Upper lobe of right lung (tissue), 1 donor: ENCODE results near the gene EPAS1. TPM values are rescaled to one million over a fixed set of nuclear protein-coding genes. Genes with fewer than 3 reads are reported as not detected.

ENCODE experiments used
- ATAC-seq: fragments of 200-7000 bp; cut with Tn5 transposase; one replicate; pipeline ENCODE4 v1.9.1; 2020; ENCODE audit warnings: mild to moderate bottlenecking, moderate library complexity
- DNase-seq: peaks from one replicate; pipeline ENCODE4 v3.0.0-alpha.2; 2020
- H3K27ac ChIP-seq: fragments of 200-600 bp; one replicate; pipeline ENCODE4 v1.8.0; 2022
- H3K27me3 ChIP-seq: fragments of 200-600 bp; one replicate; pipeline ENCODE4 v1.8.0; 2022; ENCODE audit warnings: mild to moderate bottlenecking
- H3K36me3 ChIP-seq: fragments of 200-600 bp; one replicate; pipeline ENCODE4 v1.8.0; 2022
- H3K4me1 ChIP-seq: fragments of 200-600 bp; one replicate; pipeline ENCODE4 v1.8.0; 2022
- H3K4me3 ChIP-seq: fragments of 200-600 bp; one replicate; pipeline ENCODE4 v1.8.0; 2022; ENCODE audit warnings: mild to moderate bottlenecking
- H3K9me3 ChIP-seq: fragments of 200-600 bp; one replicate; pipeline ENCODE4 v1.8.0; 2022
- CTCF ChIP-seq: fragments of 200-600 bp; IDR thresholded peaks from one replicate; pipeline ENCODE4 v1.8.0; 2022; ENCODE audit warnings: antibody characterized with exemption
- intact Hi-C: fragments of 100-400 bp; cut with DNase I; formaldehyde crosslinking; loops from one replicate; pipeline ENCODE4 v1.11.0; 2022
- total RNA-seq: library from RNA; stranded (reverse); fragmentation: NEBNext Ultra II Directional; extraction: Animal tissue kit (Norgen Biotek cat#: 25700); gene quantifications from one replicate; pipeline ENCODE4 v1.2.1, GENCODE V29; 2021
- donor health status: DM: no; HTN: yes; CAD: no; lungs with severe emphysema.

The EPAS1 gene
- total RNA-seq, 1 donor from 2014 or later, result 1,593 TPM

- peaks cover 94% of the 10 kb centered on the region for H3K4me1 ChIP-seq
- no peaks in the 10 kb centered on the region for H3K27me3 ChIP-seq
- TF ChIP-seq CTCF, result no peak
- H3K4me3 ChIP-seq, result no peak overlapping the region
- intact Hi-C loops, result no loop called here
- no peaks in the 10 kb centered on the region for H3K36me3 ChIP-seq
- DNase-seq (no peak), ATAC-seq (no peak)
- peak overlapping the region; percentile 62 for H3K27ac ChIP-seq
- H3K9me3 ChIP-seq, result no peaks in the 10 kb centered on the region
Observed at GRCh38 chr2:46339200-46339599, 42.0 kb downstream of the EPAS1 start.

GRCh38 chr2:46339676-46340459, 42.7 kb downstream of the EPAS1 start:
- TF ChIP-seq CTCF, result no peak
- Histone ChIP-seq H3K9me3 (no peaks in the 10 kb centered on the region), H3K27me3 (no peaks in the 10 kb centered on the region), H3K27ac (peak overlapping the region; percentile 62), H3K4me3 (no peak overlapping the region), H3K4me1 (peaks cover 94% of the 10 kb centered on the region), H3K36me3 (no peaks in the 10 kb centered on the region)
- ATAC-seq (peak; percentile 13), DNase-seq (no peak)
- intact Hi-C loops, result no loop called here

- DNase-seq (no peak), ATAC-seq (no peak)
- Histone ChIP-seq H3K4me3 (no peak overlapping the region), H3K27me3 (no peaks in the 10 kb centered on the region), H3K9me3 (no peaks in the 10 kb centered on the region), H3K4me1 (peaks cover 94% of the 10 kb centered on the region), H3K36me3 (no peaks in the 10 kb centered on the region), H3K27ac (peak overlapping the region; percentile 62)
- TF ChIP-seq CTCF, result no peak
- intact Hi-C loops, result no loop called here
Observed at GRCh38 chr2:46340740-46341420, 43.7 kb downstream of the EPAS1 start.

GRCh38 chr2:46342566-46343315, 45.5 kb downstream of the EPAS1 start:
- no peak for DNase-seq
- no peak for TF ChIP-seq CTCF
- Histone ChIP-seq H3K9me3 (no peaks in the 10 kb centered on the region), H3K36me3 (peaks cover 10% of the 10 kb centered on the region), H3K4me3 (no peak overlapping the region), H3K4me1 (peaks cover 87% of the 10 kb centered on the region), H3K27me3 (no peaks in the 10 kb centered on the region), H3K27ac (no peak overlapping the region)
- ATAC-seq, result no peak
- intact Hi-C loops, result no loop called here

GRCh38 chr2:46344706-46345105, 47.5 kb downstream of the EPAS1 start:
- no peak for ATAC-seq
- Histone ChIP-seq H3K9me3 (no peaks in the 10 kb centered on the region), H3K36me3 (peaks cover 30% of the 10 kb centered on the region), H3K4me3 (no peak overlapping the region), H3K27me3 (no peaks in the 10 kb centered on the region), H3K4me1 (peaks cover 67% of the 10 kb centered on the region), H3K27ac (peak overlapping the region; percentile 38)
- intact Hi-C loops, result no loop called here
- TF ChIP-seq CTCF, result no peak
- no peak for DNase-seq
